GM12878 (cell line): ENCODE data around the gene EEFSEC. TPM values are rescaled to one million over a fixed set of nuclear protein-coding genes. Genes with fewer than 3 reads are reported as not detected.

ENCODE experiments used
- ATAC-seq: fragments of 200-7000 bp; cut with Tn5 transposase; 3 replicates; pipeline ENCODE4 v1.9.1; 2020; ENCODE audit warnings: mild to moderate bottlenecking, moderate library complexity
- BruUV-seq: library from RNA; stranded (reverse); fragments of 400-500 nt; replicated peaks from 2 replicates; lab custom pipeline; 2021; lab: Mats Ljungman, UMichigan
- CTCF ChIA-PET: fragments of 300-600 bp; sonication (Branson Sonifier 250); formaldehyde crosslinking; extraction: SDS; loops from one replicate; lab custom pipeline; 2021; ENCODE audit warnings: inconsistent platforms; lab: Yijun Ruan, JAX
- POLR2A ChIA-PET: fragments of 350-600 bp; formaldehyde crosslinking; extraction: SDS; loops from one replicate; lab custom pipeline; 2021; ENCODE audit warnings: inconsistent platforms; lab: Charles Lee
- RAD21 ChIA-PET: fragments of 300-600 bp; sonication (Branson Sonifier 250); formaldehyde crosslinking; loops from one replicate; lab custom pipeline; 2023; ENCODE audit warnings: antibody characterized with exemption; ENCODE audit not compliant: unreplicated experiment; lab: Charles Lee
- SMC1A ChIA-PET: fragments of 300-600 bp; sonication (Branson Sonifier 250); formaldehyde crosslinking; loops from one replicate; lab custom pipeline; 2023; ENCODE audit not compliant: unreplicated experiment, uncharacterized antibody; lab: Charles Lee
- DNase-seq: peaks from one replicate; pipeline ENCODE4 v3.0.0-alpha.2; 2011; ENCODE audit warnings: low read depth, low spot score
- FAIRE-seq: peaks from 3 replicates; lab custom pipeline; 2011; peaks lifted over from hg19 to GRCh38; lab: Jason Lieb, UNC
- H2AFZ ChIP-seq: 2 replicates; pipeline ENCODE4 v1.6.0; 2011; ENCODE audit warnings: low read depth, low read length, control low read depth; ENCODE audit not compliant: control insufficient read depth
- H3K27ac ChIP-seq: 2 replicates; pipeline ENCODE4 v1.5.1; 2011; ENCODE audit warnings: control low read depth; ENCODE audit not compliant: control insufficient read depth, insufficient read depth
- H3K27me3 ChIP-seq, 2 experiments: replicated peaks in 1 of 2; 2 replicates each; pipeline versions ENCODE4 v1.6.0 to v1.6.1; 2011; ENCODE audit warnings: low read length in 1 of 2; ENCODE audit not compliant: control insufficient read depth in 2 of 2, insufficient read depth in 2 of 2
- H3K36me3 ChIP-seq, 2 experiments: 2 replicates each; pipeline ENCODE4 v1.5.1; 2011; ENCODE audit warnings: low read length in 1 of 2; ENCODE audit not compliant: control insufficient read depth in 2 of 2, insufficient read depth in 2 of 2
- H3K4me1 ChIP-seq: 2 replicates; pipeline ENCODE4 v1.6.1; 2011; ENCODE audit warnings: mild to moderate bottlenecking, low read length, moderate library complexity, mixed read lengths; ENCODE audit not compliant: control insufficient read depth, insufficient read depth
- H3K4me2 ChIP-seq: 2 replicates; pipeline ENCODE4 v1.6.0; 2011; ENCODE audit warnings: control low read depth; ENCODE audit not compliant: control insufficient read depth, insufficient read depth
- H3K4me3 ChIP-seq: fragments of 200-600 bp; sonication (generic); 2 replicates; pipeline ENCODE4 v1.5.1; 2016
- H3K79me2 ChIP-seq: 2 replicates; pipeline ENCODE4 v1.6.0; 2011; ENCODE audit warnings: low read length; ENCODE audit not compliant: control insufficient read depth, insufficient read depth
- H3K9ac ChIP-seq: 2 replicates; pipeline ENCODE4 v1.8.0; 2011; ENCODE audit warnings: low read length, control low read depth, mixed read lengths; ENCODE audit not compliant: control insufficient read depth, insufficient read depth
- H3K9me3 ChIP-seq: replicated peaks from 3 replicates; pipeline ENCODE4 v1.5.1; 2011; ENCODE audit warnings: mild to moderate bottlenecking, low read length; ENCODE audit not compliant: control insufficient read depth, insufficient read depth
- H4K20me1 ChIP-seq: 2 replicates; pipeline ENCODE4 v1.6.0; 2011; ENCODE audit not compliant: control insufficient read depth, insufficient read depth
- E4F1 ChIP-seq: fragments of 450-650 bp; IDR thresholded peaks from 2 replicates; pipeline ENCODE4 v1.6.1; 2018; ENCODE audit warnings: borderline replicate concordance, mild to moderate bottlenecking; ENCODE audit not compliant: partially characterized antibody
- EP300 ChIP-seq, 2 experiments: fragments of 150-350 bp in 1 of 2; IDR thresholded peaks; 2 replicates each; pipeline ENCODE4 v1.6.1; 2011 to 2012; ENCODE audit warnings: low read depth in 2 of 2, low read length in 2 of 2, borderline replicate concordance in 1 of 2, improper control_type of control experiment in 1 of 2, inconsistent platforms in 1 of 2; ENCODE audit not compliant: control insufficient read depth in 1 of 2
- FOS ChIP-seq: IDR thresholded peaks from 3 replicates; pipeline ENCODE4 v1.6.1; 2011; ENCODE audit warnings: borderline replicate concordance; ENCODE audit not compliant: insufficient read length; ENCODE audit errors: extremely low read depth
- FOXK2 ChIP-seq: fragments of 450-650 bp; IDR thresholded peaks from 2 replicates; pipeline ENCODE4 v1.6.1; 2017; ENCODE audit warnings: mild to moderate bottlenecking, moderate library complexity
- GATAD2B ChIP-seq: fragments of 450-650 bp; conservative IDR thresholded peaks from 2 replicates; pipeline ENCODE4 v1.6.1; 2017; ENCODE audit warnings: low read depth, mild to moderate bottlenecking, moderate library complexity
- MAX ChIP-seq: IDR thresholded peaks from 2 replicates; pipeline ENCODE4 v1.6.1; 2012; ENCODE audit warnings: low read depth, low read length, improper control_type of control experiment
- PAX5 ChIP-seq: IDR thresholded peaks from 2 replicates; pipeline ENCODE4 v1.6.1; 2011; ENCODE audit warnings: low read depth, low read length, borderline replicate concordance
- SMARCA5 ChIP-seq: fragments of 450-650 bp; IDR thresholded peaks from 2 replicates; pipeline ENCODE4 v1.6.1; 2017; ENCODE audit warnings: mild to moderate bottlenecking
- YBX1 ChIP-seq: fragments of 450-650 bp; IDR thresholded peaks from 2 replicates; pipeline ENCODE4 v1.6.1; 2016; ENCODE audit warnings: antibody characterized with exemption
- ZBTB11 ChIP-seq: fragments of 450-650 bp; formaldehyde crosslinking; IDR thresholded peaks from 2 replicates; pipeline ENCODE4 v1.5.0; 2022; ENCODE audit warnings: mild to moderate bottlenecking, missing genetic modification characterization
- ZNF217 ChIP-seq: fragments of 450-650 bp; IDR thresholded peaks from 2 replicates; pipeline ENCODE4 v1.6.1; 2017; ENCODE audit warnings: antibody characterized with exemption, mild to moderate bottlenecking
- ZNF592 ChIP-seq: fragments of 450-650 bp; IDR thresholded peaks from 2 replicates; pipeline ENCODE4 v1.6.1; 2017; ENCODE audit warnings: mild to moderate bottlenecking, moderate library complexity
- WGBS: methylation state at CpG from one replicate; pipeline ENCODE4 v1.1.6; 2016; ENCODE audit warnings: low lambda C conversion rate; ENCODE audit not compliant: insufficient replicate concordance, insufficient coverage; ENCODE audit errors: missing lambda C conversion rate; 5-methylcytosine and 5-hydroxymethylcytosine counted together
- in situ Hi-C: fragments of 300-500 bp; cut with MboI; formaldehyde crosslinking; loops from 9 replicates; pipeline ENCODE4 v1.14.3; 2018; ENCODE audit warnings: mixed read lengths
- intact Hi-C: fragments of 100-400 bp; cut with micrococcal nuclease; formaldehyde crosslinking; loops from one replicate; pipeline ENCODE4 v1.14.2; 2022; ENCODE audit not compliant: unreplicated experiment
- polyA plus RNA-seq, 11 experiments: library from polyadenylated mRNA; depleted of rRNA in 4 of 11; unstranded in 6 of 11; stranded (reverse) in 5 of 11; fragments of >200 nt; fragmentation: Nextera tagmentation in 4 of 11; fragmentation: Illumina TruSeq in 1 of 11; extraction: Ambion mirVana in 4 of 11; extraction: Trizol in 1 of 11; gene quantifications; 1 replicate in 1 of 11; 2 replicates in 10 of 11; pipeline versions ENCODE4 v1.2.1 to v1.2.3, GENCODE V29; 2011 to 2016; ENCODE audit warnings: inconsistent platforms in 2 of 11, missing spikeins in 2 of 11, low read depth in 1 of 11
- total RNA-seq, 4 experiments: library from RNA; depleted of rRNA in 3 of 4; stranded (reverse); fragments of >200 nt in 3 of 4; fragmentation: Illumina TruSeq in 1 of 4; extraction: Trizol in 1 of 4; gene quantifications; 2 replicates each; pipeline versions ENCODE4 v1.2.1 to v1.2.3, GENCODE V29; 2013 to 2021

The EEFSEC gene
- total and polyA plus RNA-seq, 10 of the 15 experiments (the other 5 are each of a cell fraction or from before 2014, with no cell fraction given) = 0.29 to 29.1 (median 16.1) TPM

GRCh38 chr3:128278761-128279600 lies 125.7 kb downstream of the EEFSEC start:
- CTCF ChIA-PET = no interaction called here
- H3K9me3 ChIP-seq = no peaks in the 10 kb centered on the region
- 94% methylated on average over 17 of the region's 17 CpGs for WGBS
- no peaks in the 10 kb centered on the region for H3K4me1 ChIP-seq
- H3K79me2 ChIP-seq = no peaks in the 10 kb centered on the region
- intact Hi-C loops = no loop called here
- no peaks in the 10 kb centered on the region for H4K20me1 ChIP-seq
- H3K27me3 ChIP-seq = no peaks in the 10 kb centered on the region
- ATAC-seq = no peak
- RAD21 ChIA-PET = interaction anchor here (0.7 kb wide), 1 partner anchor 104 kb away, joined by 3 read pairs; no protein-coding TSS in a partner anchor
- no peak overlapping the region for H3K27ac ChIP-seq
- BruUV-seq = no TSS peak
- POLR2A ChIA-PET = no interaction called here
- in situ Hi-C loops = no loop called here
- no peak overlapping the region for H2AFZ ChIP-seq
- peaks cover 1 to 8% of the 10 kb centered on the region in 2 experiments; a peak in 3 of 4 replicates for H3K36me3 ChIP-seq
- DNase-seq = no peak
- no peak overlapping the region for H3K9ac ChIP-seq
- no peak overlapping the region for H3K4me2 ChIP-seq
- FAIRE-seq = no peak
- SMC1A ChIA-PET = no interaction called here
- H3K4me3 ChIP-seq = no peak overlapping the region
- TF ChIP-seq FOXK2 = no peak
- TF ChIP-seq PAX5 = no peak
- no peak for TF ChIP-seq EP300 (IDR thresholded peaks at IDR 0.05; ENCODE audit: borderline replicate concordance in 1 of 2, control insufficient read depth in 1 of 2, low read depth in 2 of 2, low read length in 2 of 2)
- no peak for TF ChIP-seq MAX
- no peak for TF ChIP-seq E4F1
- TF ChIP-seq ZNF217 = no peak
- no peak for TF ChIP-seq FOS
- TF ChIP-seq ZNF592 = no peak
- TF ChIP-seq GATAD2B = no peak
- TF ChIP-seq SMARCA5 = no peak
- TF ChIP-seq YBX1 = no peak
- no peak for TF ChIP-seq ZBTB11 (CRISPR knock-in tag)
